ENCODE data around the gene CKAP5.
A peak's percentile ranks its signal among the peaks of the same experiment; 100 is the strongest.

CKAP5 gene

DNA sequence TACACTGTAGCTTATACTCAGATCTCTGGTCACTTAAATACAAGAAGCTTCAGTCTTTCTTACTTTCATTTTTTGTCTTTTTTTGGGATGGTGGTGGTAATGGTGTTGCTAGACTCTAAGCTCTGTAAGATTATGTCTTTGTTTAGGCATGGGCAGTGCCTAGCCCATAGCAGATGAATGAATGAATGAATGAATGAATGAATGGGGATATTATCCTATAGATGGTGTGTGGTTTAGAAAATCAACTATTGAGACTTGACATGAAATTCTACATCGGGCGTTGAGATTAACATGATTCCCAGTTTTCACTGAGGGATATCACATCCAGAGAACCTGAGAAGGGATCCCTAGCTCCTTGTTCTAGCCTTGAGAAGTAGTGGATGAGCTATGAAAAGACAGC, 9.8 kb upstream of the CKAP5 start:
- TF ChIP-seq, protein P1, sequence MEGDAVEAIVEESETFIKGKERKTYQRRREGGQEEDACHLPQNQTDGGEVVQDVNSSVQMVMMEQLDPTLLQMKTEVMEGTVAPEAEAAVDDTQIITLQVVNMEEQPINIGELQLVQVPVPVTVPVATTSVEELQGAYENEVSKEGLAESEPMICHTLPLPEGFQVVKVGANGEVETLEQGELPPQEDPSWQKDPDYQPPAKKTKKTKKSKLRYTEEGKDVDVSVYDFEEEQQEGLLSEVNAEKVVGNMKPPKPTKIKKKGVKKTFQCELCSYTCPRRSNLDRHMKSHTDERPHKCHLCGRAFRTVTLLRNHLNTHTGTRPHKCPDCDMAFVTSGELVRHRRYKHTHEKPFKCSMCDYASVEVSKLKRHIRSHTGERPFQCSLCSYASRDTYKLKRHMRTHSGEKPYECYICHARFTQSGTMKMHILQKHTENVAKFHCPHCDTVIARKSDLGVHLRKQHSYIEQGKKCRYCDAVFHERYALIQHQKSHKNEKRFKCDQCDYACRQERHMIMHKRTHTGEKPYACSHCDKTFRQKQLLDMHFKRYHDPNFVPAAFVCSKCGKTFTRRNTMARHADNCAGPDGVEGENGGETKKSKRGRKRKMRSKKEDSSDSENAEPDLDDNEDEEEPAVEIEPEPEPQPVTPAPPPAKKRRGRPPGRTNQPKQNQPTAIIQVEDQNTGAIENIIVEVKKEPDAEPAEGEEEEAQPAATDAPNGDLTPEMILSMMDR (conservative IDR thresholded peaks at IDR 0.05) = no peak
- TF ChIP-seq ZFX (IDR thresholded peaks at IDR 0.05) = no peak
- no peak overlapping the region for H3K27ac ChIP-seq

DNA sequence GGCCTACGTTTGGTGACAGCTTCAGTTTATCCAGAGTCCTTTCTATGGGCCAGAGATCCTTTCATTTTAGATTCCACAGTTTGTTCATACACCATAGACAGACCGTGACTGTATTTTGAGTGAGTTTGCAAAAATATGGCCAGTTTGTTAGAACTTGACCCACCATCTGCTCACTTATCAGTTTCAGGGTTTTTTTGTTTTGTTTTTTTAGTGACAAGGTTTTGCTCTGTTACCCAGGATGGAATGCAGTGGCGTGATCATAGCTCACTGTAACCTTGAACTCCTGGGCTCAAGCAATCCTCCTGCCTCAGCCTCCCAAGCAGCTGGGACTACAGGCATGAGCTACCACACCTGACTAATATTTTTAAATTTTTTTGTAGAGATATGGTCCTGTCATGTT, 9.1 kb upstream of the CKAP5 start:
- TF ChIP-seq, protein P1 (conservative IDR thresholded peaks at IDR 0.05) = no peak
- TF ChIP-seq ZFX (IDR thresholded peaks at IDR 0.05) = no peak
- H3K27ac ChIP-seq = no peak overlapping the region

DNA sequence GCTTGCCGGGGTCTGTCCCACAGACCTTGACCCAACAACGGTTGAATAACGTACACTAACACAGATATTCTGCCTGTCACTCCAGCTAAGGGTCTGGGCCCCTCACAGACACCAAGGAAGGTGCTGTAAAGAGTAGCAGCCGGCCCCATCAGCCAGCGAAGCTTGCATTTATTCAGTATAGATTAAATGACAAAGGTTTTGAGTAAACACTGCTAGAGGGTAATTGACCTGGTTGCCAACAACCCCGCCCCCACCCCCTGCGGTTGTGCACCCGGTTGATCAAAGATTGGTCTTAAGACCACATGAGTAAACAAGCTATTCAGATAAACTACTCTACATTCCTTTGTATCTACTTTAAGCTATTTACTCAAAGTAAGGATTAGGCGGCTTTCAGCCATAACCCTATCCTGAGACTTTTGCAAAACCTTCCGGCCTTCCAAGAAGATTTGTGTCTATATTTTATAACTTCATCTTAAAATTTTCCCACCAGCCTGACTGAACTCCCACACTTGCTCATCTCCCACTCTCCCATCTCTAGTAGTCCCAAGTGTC, 4.8 kb upstream of the CKAP5 start:
- TF ChIP-seq, protein P1 (conservative IDR thresholded peaks at IDR 0.05) = no peak
- TF ChIP-seq ZFX (IDR thresholded peaks at IDR 0.05) = no peak
- no peak overlapping the region for H3K27ac ChIP-seq

DNA sequence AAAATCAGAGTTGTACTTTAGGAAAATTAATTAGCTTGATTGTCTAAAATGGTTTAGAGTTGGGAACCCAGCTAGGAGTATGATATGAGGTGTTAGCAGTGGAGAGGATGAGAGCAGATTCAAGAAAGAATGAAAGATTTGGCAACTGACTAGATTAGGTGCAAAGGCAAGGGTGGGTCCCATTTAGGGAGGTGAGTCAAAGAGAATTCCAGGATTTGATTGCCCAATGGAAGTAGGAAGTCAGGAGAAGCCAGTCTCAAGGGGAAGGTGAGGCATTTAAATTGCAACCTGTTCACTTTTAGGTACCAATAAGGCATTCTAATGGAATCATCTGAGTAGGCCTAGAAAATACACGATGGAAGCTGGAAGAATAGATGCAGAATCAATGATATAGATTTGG, 3.6 kb upstream of the CKAP5 start:
- TF ChIP-seq ZFX (IDR thresholded peaks at IDR 0.05) = no peak
- TF ChIP-seq, protein P1 (conservative IDR thresholded peaks at IDR 0.05) = no peak
- H3K27ac ChIP-seq = no peak overlapping the region

DNA sequence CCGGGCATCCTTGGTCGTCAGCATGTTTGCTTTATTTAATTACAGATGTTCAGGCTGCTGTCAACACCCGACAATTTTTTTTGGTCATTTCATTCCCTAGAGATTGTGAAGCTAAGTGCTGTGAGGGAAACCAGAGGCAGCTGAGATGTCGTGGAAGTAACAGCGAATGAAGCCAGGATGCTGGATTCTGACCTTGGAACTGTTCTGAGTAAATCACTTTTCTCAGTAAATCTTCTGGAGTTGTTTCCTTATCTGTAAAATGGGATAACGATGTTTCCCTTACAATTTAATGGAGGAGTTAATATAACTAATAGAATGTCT, 390 bp upstream of the CKAP5 start:
- TF ChIP-seq, protein P1 (conservative IDR thresholded peaks at IDR 0.05) = no peak
- TF ChIP-seq ZFX (IDR thresholded peaks at IDR 0.05) = no peak
- peak overlapping the region; percentile 89 for H3K27ac ChIP-seq

DNA sequence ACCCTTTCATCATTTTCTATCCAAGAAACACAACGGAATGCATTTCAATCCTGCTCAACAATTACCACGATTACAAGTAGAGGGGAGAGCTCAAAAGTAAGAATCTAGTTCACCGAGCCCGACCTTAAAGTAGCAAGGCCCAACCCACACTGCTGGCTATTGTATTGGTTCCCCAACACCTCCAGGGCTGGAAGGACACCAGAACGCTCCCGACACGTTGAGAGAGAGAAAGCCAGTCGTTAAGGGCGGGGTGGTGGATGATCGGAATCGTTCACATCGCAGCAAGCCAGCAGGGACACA, 690 bp downstream of the CKAP5 start:
- no peak for TF ChIP-seq ZFX (IDR thresholded peaks at IDR 0.05)
- TF ChIP-seq, protein P1 (conservative IDR thresholded peaks at IDR 0.05) = no peak
- H3K27ac ChIP-seq = peak overlapping the region; percentile 89

DNA sequence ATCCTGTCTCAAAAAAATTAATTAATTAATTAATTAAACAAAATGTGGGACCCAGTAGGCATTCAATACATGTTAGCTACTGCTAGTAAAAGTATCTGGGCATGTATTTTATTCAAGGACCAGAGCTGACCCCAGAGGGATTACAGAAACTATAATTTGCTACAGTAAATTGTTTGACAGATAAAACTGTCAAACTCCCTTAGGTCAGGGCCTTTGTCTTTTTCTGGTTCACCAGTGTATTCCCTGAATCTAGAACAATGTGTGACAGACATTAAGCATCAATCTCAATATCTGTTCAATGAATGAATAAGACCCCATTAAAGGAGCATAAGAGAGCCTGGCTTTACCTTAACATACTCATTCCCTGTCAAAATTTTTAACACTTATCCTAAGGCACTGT, 6.0 kb downstream of the CKAP5 start:
- no peak overlapping the region for H3K27ac ChIP-seq
- no peak for TF ChIP-seq ZFX (IDR thresholded peaks at IDR 0.05)
- TF ChIP-seq, protein P1 (conservative IDR thresholded peaks at IDR 0.05) = no peak
